ENCODE data around the gene ZMYND8. TPM values are rescaled to one million over a fixed set of nuclear protein-coding genes. Genes with fewer than 3 reads are reported as not detected.
"Not testable (repeated sequence)": the region's sequence is repeated elsewhere in the genome, so short reads cannot be mapped to it uniquely, and the experiment has no call there.

The ZMYND8 gene
- total RNA-seq = 57.6 TPM
- long read RNA-seq, full-length matches to known transcripts = 6 of 76 reads
- long read RNA-seq, partial matches to known transcripts = 36 of 76 reads
- long read RNA-seq, other reads (novel, unspliced or antisense) = 34 of 76 reads

GRCh38 chr20:47356526-47357295 is at the start of gene ZMYND8:
TSS of gene ZMYND8 (minus strand) at chr20:47356699. CDS start at chr20:47356670, 29 bp downstream.
- Histone ChIP-seq H3K36me3 (no peaks in the 10 kb centered on the region), H3K9me3 (no peaks in the 10 kb centered on the region), H3K4me1 (peaks cover 100% of the 10 kb centered on the region), H3K4me3 (peak within 1 kb of the TSS; percentile 43), H3K27ac (peak within 1 kb of the TSS; percentile 99), H3K27me3 (ENCODE audit: low read depth) (no peaks in the 10 kb centered on the region)
- DNase-seq (peak; percentile 87), ATAC-seq (peak; percentile 73 to 79)
- TF ChIP-seq CTCF (IDR thresholded peaks at IDR 0.05) = no peak
- intact Hi-C loops (cut with DNase I) = no loop called here

DNA sequence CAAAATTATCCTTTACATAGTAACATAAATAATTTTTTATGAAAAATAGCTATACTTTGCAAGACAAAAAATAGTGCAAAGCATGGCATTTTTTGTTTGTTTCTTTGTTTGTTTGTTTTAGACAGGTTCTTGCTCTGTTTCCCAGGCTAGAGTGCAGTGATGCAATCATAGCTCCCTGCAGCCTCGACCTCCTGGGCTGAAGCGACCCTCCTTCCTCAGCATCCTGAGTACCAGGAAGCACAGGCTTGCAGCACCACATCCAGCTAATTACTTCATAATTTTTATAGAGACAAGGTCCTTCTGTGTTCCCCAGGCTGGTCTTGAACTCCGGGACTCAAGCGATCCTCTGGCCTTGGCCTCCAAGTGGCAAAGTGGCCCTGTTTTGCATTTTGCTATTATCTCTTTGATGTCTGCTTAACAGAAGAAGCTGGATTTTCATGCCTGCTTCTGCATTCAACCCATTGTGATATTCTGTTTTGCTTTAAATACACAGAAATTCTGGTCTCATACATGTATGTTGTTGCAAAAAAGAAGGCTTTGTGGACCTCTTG is 49.4 kb upstream of the ZMYND8 start:
- H3K27me3 ChIP-seq (ENCODE audit: low read depth) = no peaks in the 10 kb centered on the region
- peaks cover 8% of the 10 kb centered on the region for H3K4me1 ChIP-seq
- no peaks in the 10 kb centered on the region for H3K9me3 ChIP-seq
- no peak for TF ChIP-seq CTCF (IDR thresholded peaks at IDR 0.05)
- H3K36me3 ChIP-seq = no peaks in the 10 kb centered on the region
- DNase-seq (no peak), ATAC-seq (no peak)
- H3K27ac ChIP-seq = no peak overlapping the region
- intact Hi-C loops (cut with DNase I) = no loop called here
- no peak overlapping the region for H3K4me3 ChIP-seq

DNA sequence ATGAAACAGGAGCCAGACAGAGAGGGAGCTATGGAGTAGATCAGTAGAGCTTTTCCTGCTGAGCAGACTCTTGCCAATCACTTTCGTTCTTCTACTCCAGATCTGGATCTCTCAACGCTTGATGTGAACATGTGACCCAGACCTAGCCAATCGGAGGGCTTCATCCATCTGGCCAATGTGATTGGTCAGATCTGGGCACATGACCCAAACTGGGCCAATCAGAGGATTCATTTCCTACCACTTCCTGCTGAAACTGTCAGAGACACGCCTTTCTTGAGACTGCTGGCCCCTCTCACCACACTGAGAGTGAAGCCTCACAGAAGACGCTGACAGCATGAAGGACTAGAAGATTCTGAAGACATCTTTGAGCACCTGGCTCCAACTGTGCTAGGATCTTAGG is 44.2 kb upstream of the ZMYND8 start:
- DNase-seq (no peak), ATAC-seq (no peak)
- H3K36me3 ChIP-seq = no peaks in the 10 kb centered on the region
- no peaks in the 10 kb centered on the region for H3K4me1 ChIP-seq
- H3K4me3 ChIP-seq = no peak overlapping the region
- no peaks in the 10 kb centered on the region for H3K9me3 ChIP-seq
- H3K27ac ChIP-seq = no peak overlapping the region
- no peak for TF ChIP-seq CTCF (IDR thresholded peaks at IDR 0.05)
- intact Hi-C loops (cut with DNase I) = no loop called here
- H3K27me3 ChIP-seq (ENCODE audit: low read depth) = no peaks in the 10 kb centered on the region

DNA sequence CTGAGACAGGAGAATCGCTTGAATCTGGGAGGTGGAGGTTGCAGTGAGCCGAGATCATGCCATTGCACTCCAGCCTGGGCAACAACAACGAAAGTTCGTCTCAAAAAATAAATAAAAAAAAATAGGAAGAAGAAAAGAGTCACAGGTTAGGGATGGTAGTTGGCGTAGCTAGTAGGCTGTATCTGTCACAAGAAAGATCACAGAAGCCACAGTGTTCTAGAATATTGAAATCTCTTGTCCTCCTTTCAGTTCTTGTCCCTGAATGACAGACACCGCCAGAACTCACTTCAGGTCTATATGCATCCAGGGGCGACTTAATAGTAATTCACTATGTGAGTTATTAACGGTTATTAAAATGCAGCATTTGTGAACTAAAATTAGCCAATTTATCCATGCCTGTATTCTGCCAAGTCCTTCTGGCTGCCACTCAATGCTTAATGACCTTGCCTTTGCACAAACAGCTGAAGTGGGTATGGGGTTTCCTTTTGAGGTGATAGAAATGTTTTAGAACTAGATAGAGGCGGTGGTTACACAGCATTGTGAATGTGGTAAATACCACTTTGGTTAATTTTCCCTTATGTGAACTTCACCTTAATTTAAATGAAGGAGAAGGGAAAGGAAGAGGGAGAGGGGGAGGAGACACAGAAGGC is 41.3 kb upstream of the ZMYND8 start:
- no peak overlapping the region for H3K27ac ChIP-seq
- no peak for DNase-seq
- no peaks in the 10 kb centered on the region for H3K36me3 ChIP-seq
- no peaks in the 10 kb centered on the region for H3K4me1 ChIP-seq
- ATAC-seq = no peak
- intact Hi-C loops (cut with DNase I) = no loop called here
- no peaks in the 10 kb centered on the region for H3K9me3 ChIP-seq
- no peaks in the 10 kb centered on the region for H3K27me3 ChIP-seq (ENCODE audit: low read depth)
- no peak overlapping the region for H3K4me3 ChIP-seq
- no peak for TF ChIP-seq CTCF (IDR thresholded peaks at IDR 0.05)

- H3K4me1 ChIP-seq = no peaks in the 10 kb centered on the region
- DNase-seq = no peak
- H3K36me3 ChIP-seq = no peaks in the 10 kb centered on the region
- no peaks in the 10 kb centered on the region for H3K9me3 ChIP-seq
- intact Hi-C loops (cut with DNase I) = no loop called here
- no peak overlapping the region for H3K27ac ChIP-seq
- TF ChIP-seq CTCF (IDR thresholded peaks at IDR 0.05) = no peak
- no peaks in the 10 kb centered on the region for H3K27me3 ChIP-seq (ENCODE audit: low read depth)
- no peak overlapping the region for H3K4me3 ChIP-seq
- ATAC-seq = no peak
Measured at GRCh38 chr20:47396762-47397476, 40.4 kb upstream of the ZMYND8 start.

- H3K9me3 ChIP-seq; ATAC-seq; H3K27ac ChIP-seq; H3K27me3 ChIP-seq (ENCODE audit: low read depth); H3K36me3 ChIP-seq; H3K4me1 ChIP-seq; H3K4me3 ChIP-seq; DNase-seq; intact Hi-C loops (cut with DNase I): not testable (repeated sequence)
Measured at GRCh38 chr20:47393796-47394514, 37.5 kb upstream of the ZMYND8 start.
